Lung (tissue), 12 donors: Measurements from ENCODE around the gene ZNF618. TPM values are rescaled to one million over a fixed set of nuclear protein-coding genes. Genes with fewer than 3 reads are reported as not detected.

Experiments
- ATAC-seq: fragments of 200-7000 bp; cut with Tn5 transposase; one replicate; pipeline ENCODE4 v1.9.1; 2020; ENCODE audit warnings: moderate number of reproducible peaks; ENCODE audit not compliant: insufficient read depth, low FRiP score
- DNase-seq, 3 donors: peaks; one replicate each; pipeline ENCODE4 v3.0.0-alpha.2; 2013 to 2017
- H3K27ac ChIP-seq, 2 donors: one replicate each; pipeline ENCODE4 v1.5.1; 2013; ENCODE audit warnings: mild to moderate bottlenecking in 2 of 2, moderate library complexity in 2 of 2, control low read depth in 1 of 2, inconsistent platforms in 1 of 2, low read depth in 1 of 2, low read length in 1 of 2
- H3K27me3 ChIP-seq, 3 donors: one replicate each; pipeline ENCODE4 v1.5.1; 2013; ENCODE audit warnings: low read length in 2 of 3; ENCODE audit not compliant: control insufficient read depth in 3 of 3, insufficient read depth in 3 of 3
- H3K36me3 ChIP-seq, 4 donors: one replicate each; pipeline ENCODE4 v1.5.1; 2013; ENCODE audit warnings: low read length in 4 of 4, mild to moderate bottlenecking in 1 of 4, moderate library complexity in 1 of 4; ENCODE audit not compliant: control insufficient read depth in 4 of 4, insufficient read depth in 4 of 4
- H3K4me1 ChIP-seq, 5 donors: one replicate each; pipeline ENCODE4 v1.5.1; 2013; ENCODE audit warnings: low read length in 5 of 5, mild to moderate bottlenecking in 2 of 5, moderate library complexity in 1 of 5; ENCODE audit not compliant: control insufficient read depth in 5 of 5, insufficient read depth in 5 of 5
- H3K4me3 ChIP-seq: one replicate; pipeline ENCODE4 v1.5.1; 2013; ENCODE audit warnings: mild to moderate bottlenecking, control low read depth, moderate library complexity
- H3K9ac ChIP-seq, 2 donors: one replicate each; pipeline ENCODE4 v1.5.1; 2013; ENCODE audit warnings: low read length in 2 of 2, control low read depth in 1 of 2; ENCODE audit not compliant: insufficient read depth in 1 of 2
- H3K9me3 ChIP-seq, 4 donors: one replicate each; pipeline ENCODE4 v1.5.1; 2013; ENCODE audit warnings: low read length in 3 of 4, mild to moderate bottlenecking in 1 of 4, moderate library complexity in 1 of 4; ENCODE audit not compliant: control insufficient read depth in 4 of 4, insufficient read depth in 3 of 4
- CTCF ChIP-seq: IDR thresholded peaks from 2 replicates; pipeline ENCODE4 v1.5.1; 2012; ENCODE audit warnings: mild to moderate bottlenecking; ENCODE audit errors: control extremely low read depth, extremely low read depth
- WGBS, 2 donors: extraction: QIAGEN DNeasy Blood & Tissue Kit; methylation state at CpG; one replicate each; pipeline ENCODE4 v1.1.7; 2013; 5-methylcytosine and 5-hydroxymethylcytosine counted together
- polyA plus RNA-seq, 2 donors: library from polyadenylated mRNA; stranded (reverse); fragments of 200-250 nt; gene quantifications; one replicate each; pipeline ENCODE4 v1.2.1, GENCODE V29; 2013
- total RNA-seq, 2 donors: library from RNA; depleted of rRNA in 1 of 2; stranded (reverse); fragments of >200 nt in 1 of 2; gene quantifications; one replicate each; pipeline ENCODE4 v1.2.1, GENCODE V29; 2014 to 2021
- donor health status: control.
- donor health status: control.
- donor health status: Bipolar disorder and iron deficiency.
- donor health status: healthy.
- donor health status: DM: yes; HTN: yes; CAD: no.

Gene ZNF618
- total and polyA plus RNA-seq, 4 donors, result 1.6 to 16.3 (median 6.0) TPM

GRCh38 chr9:113998114-113998513 is 122.0 kb downstream of the ZNF618 start:
- Histone ChIP-seq H3K9me3 (no peaks in the 10 kb centered on the region), H3K36me3 (peaks cover 0 to 12% (median 2%) of the 10 kb centered on the region in 4 donors), H3K4me1 (peaks cover 11 to 25% (median 16%) of the 10 kb centered on the region in 5 donors), H3K27ac (no peak overlapping the region), H3K9ac (no peak overlapping the region), H3K27me3 (no peaks in the 10 kb centered on the region), H3K4me3 (no peak overlapping the region)
- ATAC-seq, result no peak
- no peak for DNase-seq
- no peak for TF ChIP-seq CTCF
- 89 to 91% methylated on average over 11 of the region's 11 CpGs for WGBS, 2 donors

GRCh38 chr9:113998525-113999255 is 122.6 kb downstream of the ZNF618 start:
- ATAC-seq (no peak), DNase-seq (no peak)
- H3K9me3 ChIP-seq, result no peaks in the 10 kb centered on the region
- H3K4me1 ChIP-seq, result peaks cover 9 to 20% (median 11%) of the 10 kb centered on the region in 5 donors
- no peak overlapping the region for H3K4me3 ChIP-seq
- no peak for TF ChIP-seq CTCF
- no peaks in the 10 kb centered on the region for H3K27me3 ChIP-seq
- no peak overlapping the region for H3K9ac ChIP-seq
- H3K36me3 ChIP-seq, result peaks cover 0 to 14% (median 2%) of the 10 kb centered on the region in 4 donors
- H3K27ac ChIP-seq, result no peak overlapping the region
- 77 to 80% methylated on average over 16 of the region's 16 CpGs for WGBS, 2 donors

GRCh38 chr9:113999256-114000062 is 123.3 kb downstream of the ZNF618 start:
- Histone ChIP-seq H3K36me3 (peaks cover 0 to 14% (median 2%) of the 10 kb centered on the region in 4 donors), H3K27me3 (no peaks in the 10 kb centered on the region), H3K9me3 (no peaks in the 10 kb centered on the region), H3K4me1 (peaks cover 2 to 13% (median 9%) of the 10 kb centered on the region in 5 donors), H3K4me3 (no peak overlapping the region), H3K27ac (no peak overlapping the region), H3K9ac (no peak overlapping the region)
- DNase-seq (no peak), ATAC-seq (no peak)
- TF ChIP-seq CTCF, result no peak
- WGBS, 2 donors, result 82 to 86% methylated on average over 17 of the region's 17 CpGs
